ENCODE measurements around the gene IFNAR1.

The IFNAR1 gene

DNA sequence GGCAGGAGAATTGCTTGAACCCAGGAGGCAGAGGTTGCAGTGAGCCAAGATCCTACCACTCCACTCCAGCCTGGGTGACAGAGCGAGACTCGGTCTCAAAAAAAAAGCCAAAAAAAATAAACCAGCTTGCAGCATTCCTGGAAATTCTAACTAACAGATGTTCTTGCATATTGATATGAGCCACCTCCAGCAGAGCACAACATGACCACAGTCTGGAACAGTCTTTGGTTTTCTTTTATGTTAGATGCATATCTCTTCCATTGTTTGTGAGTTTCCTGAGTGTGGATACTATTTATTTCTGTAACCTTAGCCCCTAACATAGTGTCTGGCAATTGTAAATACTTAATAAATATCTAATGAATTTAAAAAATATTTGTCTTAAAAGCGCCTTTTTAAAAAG lies 23.9 kb downstream of the IFNAR1 start:
- no peaks in the 10 kb centered on the region for H3K79me2 ChIP-seq (ENCODE audit: insufficient read depth, low read length)
- no peaks in the 10 kb centered on the region for H4K20me1 ChIP-seq (ENCODE audit: insufficient read depth, low read length)
- no peaks in the 10 kb centered on the region for H3K4me1 ChIP-seq (ENCODE audit: insufficient read depth, low read length, severe bottlenecking)
- peaks cover 85% of the 10 kb centered on the region for H3K36me3 ChIP-seq (ENCODE audit: insufficient read depth, low read length)
- TF ChIP-seq EZH2 (IDR thresholded peaks at IDR 0.05; ENCODE audit: borderline replicate concordance, low read length), result no peak
- TF ChIP-seq, protein P1, sequence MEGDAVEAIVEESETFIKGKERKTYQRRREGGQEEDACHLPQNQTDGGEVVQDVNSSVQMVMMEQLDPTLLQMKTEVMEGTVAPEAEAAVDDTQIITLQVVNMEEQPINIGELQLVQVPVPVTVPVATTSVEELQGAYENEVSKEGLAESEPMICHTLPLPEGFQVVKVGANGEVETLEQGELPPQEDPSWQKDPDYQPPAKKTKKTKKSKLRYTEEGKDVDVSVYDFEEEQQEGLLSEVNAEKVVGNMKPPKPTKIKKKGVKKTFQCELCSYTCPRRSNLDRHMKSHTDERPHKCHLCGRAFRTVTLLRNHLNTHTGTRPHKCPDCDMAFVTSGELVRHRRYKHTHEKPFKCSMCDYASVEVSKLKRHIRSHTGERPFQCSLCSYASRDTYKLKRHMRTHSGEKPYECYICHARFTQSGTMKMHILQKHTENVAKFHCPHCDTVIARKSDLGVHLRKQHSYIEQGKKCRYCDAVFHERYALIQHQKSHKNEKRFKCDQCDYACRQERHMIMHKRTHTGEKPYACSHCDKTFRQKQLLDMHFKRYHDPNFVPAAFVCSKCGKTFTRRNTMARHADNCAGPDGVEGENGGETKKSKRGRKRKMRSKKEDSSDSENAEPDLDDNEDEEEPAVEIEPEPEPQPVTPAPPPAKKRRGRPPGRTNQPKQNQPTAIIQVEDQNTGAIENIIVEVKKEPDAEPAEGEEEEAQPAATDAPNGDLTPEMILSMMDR (IDR thresholded peaks at IDR 0.05; ENCODE audit: low read length), result no peak
- no peak overlapping the region for H3K4me3 ChIP-seq (ENCODE audit: low read depth, low read length, poor library complexity, severe bottlenecking)
- H3K27ac ChIP-seq (ENCODE audit: low read depth, low read length, poor library complexity, severe bottlenecking), result no peak overlapping the region
- no peak overlapping the region for H2AFZ ChIP-seq (ENCODE audit: low read length)
- H3K4me2 ChIP-seq (ENCODE audit: low read length), result no peak overlapping the region
- no peak overlapping the region for H3K9ac ChIP-seq (ENCODE audit: low read length)
- no peaks in the 10 kb centered on the region for H3K27me3 ChIP-seq (ENCODE audit: insufficient read depth, low read length)
- no peaks in the 10 kb centered on the region for H3K9me2 ChIP-seq (ENCODE audit: low read depth, low read length)
- H3F3A ChIP-seq (ENCODE audit: insufficient read depth, low read length), result no peaks in the 10 kb centered on the region
- H3K9me3 ChIP-seq (ENCODE audit: low read length), result no peaks in the 10 kb centered on the region

DNA sequence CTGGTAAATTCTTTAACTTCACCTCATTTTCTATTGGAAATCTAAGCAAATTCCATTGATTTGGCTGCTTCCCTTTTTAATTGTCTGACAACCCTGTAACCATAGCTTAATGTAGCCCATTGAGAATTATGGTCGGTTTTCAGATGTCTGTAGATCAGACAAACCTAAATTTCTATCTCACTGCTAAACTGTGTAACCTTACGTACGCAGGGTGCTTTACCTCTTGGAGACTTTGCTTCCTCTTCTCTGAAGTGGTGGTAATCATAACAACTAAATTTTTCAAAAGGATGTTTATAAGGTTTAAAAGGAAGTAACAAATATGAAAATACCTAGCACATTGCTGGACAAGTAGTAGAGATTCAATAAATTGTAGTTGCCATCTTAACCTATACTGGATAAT lies 25.9 kb downstream of the IFNAR1 start:
- Histone ChIP-seq H3K4me2 (ENCODE audit: low read length) (no peak overlapping the region), H4K20me1 (ENCODE audit: insufficient read depth, low read length) (no peaks in the 10 kb centered on the region), H3K9ac (ENCODE audit: low read length) (no peak overlapping the region), H2AFZ (ENCODE audit: low read length) (no peak overlapping the region), H3K27me3 (ENCODE audit: insufficient read depth, low read length) (no peaks in the 10 kb centered on the region), H3K4me1 (ENCODE audit: insufficient read depth, low read length, severe bottlenecking) (no peaks in the 10 kb centered on the region), H3K79me2 (ENCODE audit: insufficient read depth, low read length) (no peaks in the 10 kb centered on the region), H3K36me3 (ENCODE audit: insufficient read depth, low read length) (peaks cover 82% of the 10 kb centered on the region), H3K9me2 (ENCODE audit: low read depth, low read length) (no peaks in the 10 kb centered on the region), H3K9me3 (ENCODE audit: low read length) (no peaks in the 10 kb centered on the region), H3K27ac (ENCODE audit: low read depth, low read length, poor library complexity, severe bottlenecking) (no peak overlapping the region), H3F3A (ENCODE audit: insufficient read depth, low read length) (no peaks in the 10 kb centered on the region), H3K4me3 (ENCODE audit: low read depth, low read length, poor library complexity, severe bottlenecking) (no peak overlapping the region)
- no peak for TF ChIP-seq EZH2 (IDR thresholded peaks at IDR 0.05; ENCODE audit: borderline replicate concordance, low read length)
- TF ChIP-seq, protein P1 (IDR thresholded peaks at IDR 0.05; ENCODE audit: low read length), result no peak

DNA sequence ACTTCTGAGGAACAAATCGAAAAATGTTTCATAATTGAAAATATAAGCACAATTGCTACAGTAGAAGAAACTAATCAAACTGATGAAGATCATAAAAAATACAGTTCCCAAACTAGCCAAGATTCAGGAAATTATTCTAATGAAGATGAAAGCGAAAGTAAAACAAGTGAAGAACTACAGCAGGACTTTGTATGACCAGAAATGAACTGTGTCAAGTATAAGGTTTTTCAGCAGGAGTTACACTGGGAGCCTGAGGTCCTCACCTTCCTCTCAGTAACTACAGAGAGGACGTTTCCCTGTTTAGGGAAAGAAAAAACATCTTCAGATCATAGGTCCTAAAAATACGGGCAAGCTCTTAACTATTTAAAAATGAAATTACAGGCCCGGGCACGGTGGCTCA lies 30.6 kb downstream of the IFNAR1 start:
- TF ChIP-seq, protein P1 (IDR thresholded peaks at IDR 0.05; ENCODE audit: low read length), result no peak
- TF ChIP-seq EZH2 (IDR thresholded peaks at IDR 0.05; ENCODE audit: borderline replicate concordance, low read length), result no peak
- H3K4me2 ChIP-seq (ENCODE audit: low read length), result no peak overlapping the region
- H3K27ac ChIP-seq (ENCODE audit: low read depth, low read length, poor library complexity, severe bottlenecking), result no peak overlapping the region
- no peak overlapping the region for H3K4me3 ChIP-seq (ENCODE audit: low read depth, low read length, poor library complexity, severe bottlenecking)
- no peak overlapping the region for H2AFZ ChIP-seq (ENCODE audit: low read length)
- no peaks in the 10 kb centered on the region for H4K20me1 ChIP-seq (ENCODE audit: insufficient read depth, low read length)
- H3K9me2 ChIP-seq (ENCODE audit: low read depth, low read length), result no peaks in the 10 kb centered on the region
- no peak overlapping the region for H3K9ac ChIP-seq (ENCODE audit: low read length)
- no peaks in the 10 kb centered on the region for H3F3A ChIP-seq (ENCODE audit: insufficient read depth, low read length)
- no peaks in the 10 kb centered on the region for H3K27me3 ChIP-seq (ENCODE audit: insufficient read depth, low read length)
- peaks cover 10% of the 10 kb centered on the region for H3K4me1 ChIP-seq (ENCODE audit: insufficient read depth, low read length, severe bottlenecking)
- H3K79me2 ChIP-seq (ENCODE audit: insufficient read depth, low read length), result no peaks in the 10 kb centered on the region
- peaks cover 53% of the 10 kb centered on the region for H3K36me3 ChIP-seq (ENCODE audit: insufficient read depth, low read length)
- H3K9me3 ChIP-seq (ENCODE audit: low read length), result no peaks in the 10 kb centered on the region

Data from OCI-LY1 (cell line).